Measurements from ENCODE around the gene OPN1LW.
"Not testable (repeated sequence)": the region's sequence is repeated elsewhere in the genome, so short reads cannot be mapped to it uniquely, and the experiment has no call there.

GRCh38 chrX:154168384-154168783, 24.3 kb downstream of the OPN1LW start:
- not testable (repeated sequence) for TF ChIP-seq CTCF (conservative IDR thresholded peaks at IDR 0.05); ZFX (IDR thresholded peaks at IDR 0.05)

Measured in C4-2B (cell line).